Coronary artery (tissue), 2 donors: ENCODE measurements around the gene ELMOD2.
A peak's percentile ranks its signal among the peaks of the same experiment; 100 is the strongest.

ENCODE experiments used
- DNase-seq: peaks from one replicate; pipeline ENCODE4 v3.0.0-alpha.2; 2017; ENCODE audit warnings: low spot score
- H3K27ac ChIP-seq, 2 donors: fragments of 200-600 bp; sonication (generic); one replicate each; pipeline ENCODE4 v1.5.1; 2016 to 2019
- H3K4me3 ChIP-seq: fragments of 200-600 bp; sonication (generic); 2 replicates; pipeline ENCODE4 v1.5.1; 2016; ENCODE audit warnings: mild to moderate bottlenecking, moderate library complexity
- CTCF ChIP-seq: fragments of 200-600 bp; sonication (generic); IDR thresholded peaks from one replicate; pipeline ENCODE4 v1.5.1; 2019; ENCODE audit warnings: antibody characterized with exemption

The ELMOD2 gene

DNA sequence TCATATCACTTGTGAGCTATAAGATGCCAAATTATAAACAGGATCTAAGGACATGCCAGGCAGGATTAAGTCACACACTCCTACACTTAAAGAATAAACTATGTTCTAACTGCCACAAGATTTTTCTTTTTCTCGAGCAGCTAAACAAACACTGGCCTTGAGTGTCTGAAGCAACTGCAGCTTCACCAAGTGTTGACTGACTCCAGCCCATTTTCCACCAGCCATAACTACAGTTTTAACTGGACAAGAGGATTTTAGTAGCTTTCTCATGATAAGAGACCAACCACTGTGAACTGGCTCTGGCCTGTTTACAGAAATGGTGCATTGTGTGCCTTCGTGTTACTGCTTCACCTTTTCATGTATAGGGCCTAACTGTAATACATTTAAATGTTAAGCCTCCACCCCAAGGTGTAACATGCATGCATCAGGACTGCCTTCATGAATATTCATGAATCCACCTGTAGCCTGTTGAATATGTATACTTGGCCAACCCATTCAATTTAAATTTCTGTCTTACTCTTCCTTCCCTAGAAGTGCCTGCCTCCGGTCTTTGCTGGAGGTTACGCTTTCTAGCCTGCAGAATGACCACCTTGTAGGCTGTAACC, 34.0 kb downstream of the ELMOD2 start:
- H3K4me3 ChIP-seq, result no peak overlapping the region
- no peak for TF ChIP-seq CTCF

DNA sequence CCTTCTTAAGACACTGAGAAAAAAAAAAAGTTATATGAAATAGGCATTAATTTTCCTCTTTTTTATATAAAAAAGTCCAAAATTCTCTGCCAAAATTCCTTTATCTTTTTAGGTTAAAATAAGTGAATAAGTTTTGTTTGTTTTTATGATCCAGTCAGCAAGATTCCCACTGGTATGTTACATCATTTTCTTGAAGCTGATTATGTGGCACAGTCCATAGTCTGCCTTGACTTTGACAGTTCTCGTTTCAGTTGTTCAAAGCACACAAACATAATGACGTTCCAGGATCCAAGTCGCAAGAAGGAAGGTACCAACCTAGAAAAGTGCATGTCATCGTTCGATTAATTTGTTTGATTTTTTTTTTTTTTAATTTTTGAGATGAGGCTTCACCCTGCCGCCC, 35.7 kb downstream of the ELMOD2 start:
- H3K27ac ChIP-seq, result no peak overlapping the region
- DNase-seq, result no peak
- no peak overlapping the region for H3K4me3 ChIP-seq
- no peak for TF ChIP-seq CTCF

More for the DNA sequence above, 34.0 kb downstream of the ELMOD2 start:
- DNase-seq, result no peak
- H3K27ac ChIP-seq, result no peak overlapping the region

DNA sequence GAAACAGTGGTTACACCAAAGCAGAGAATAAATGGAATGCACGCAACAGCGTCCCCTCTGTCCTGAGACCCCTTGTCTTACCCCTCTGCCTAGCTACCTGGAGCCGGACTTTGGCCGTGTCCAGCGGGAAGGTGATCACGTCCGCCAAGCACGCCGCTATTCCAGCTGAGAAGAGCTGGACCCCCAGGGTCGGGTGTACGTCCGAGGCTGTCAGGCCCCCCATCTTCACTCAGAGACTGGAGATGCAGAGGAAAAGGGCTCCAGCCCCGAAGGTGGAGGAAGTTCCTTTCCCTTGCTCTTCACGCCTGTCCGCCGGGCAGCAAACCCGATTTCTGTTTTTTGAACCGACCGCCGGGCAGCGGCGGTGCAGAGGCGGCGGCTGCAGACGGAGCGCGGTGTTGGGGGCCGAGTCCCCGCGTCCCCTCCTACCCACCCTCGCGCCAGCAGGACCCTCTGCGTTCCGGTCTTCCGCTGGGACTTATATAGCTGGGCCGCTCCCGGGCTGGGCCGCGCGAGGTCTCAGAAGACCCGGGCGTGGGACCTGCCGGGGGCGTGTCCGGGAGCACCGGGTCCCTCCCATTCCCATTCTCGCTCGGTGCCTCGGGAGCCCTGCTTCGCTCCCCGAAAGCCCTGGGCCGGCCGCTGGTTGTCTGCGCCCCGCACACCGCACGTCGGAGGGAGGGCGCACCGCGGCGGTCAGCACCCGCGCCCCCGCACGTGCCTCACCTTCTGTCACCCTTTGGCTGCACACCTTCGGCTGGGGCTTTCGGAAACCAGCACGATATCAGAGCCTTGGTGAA, 44.7 kb downstream of the ELMOD2 start, which contains the start of gene UCP1:
TSS of gene UCP1 (minus strand) at position 455 of the 800 bp plus-strand sequence. CDS start at position 223, 232 bp downstream.
- DNase-seq, result no peak
- Histone ChIP-seq H3K27ac (no peak within 1 kb of the TSS), H3K4me3 (peak within 1 kb of the TSS; percentile 67)
- TF ChIP-seq CTCF, result no peak

DNA sequence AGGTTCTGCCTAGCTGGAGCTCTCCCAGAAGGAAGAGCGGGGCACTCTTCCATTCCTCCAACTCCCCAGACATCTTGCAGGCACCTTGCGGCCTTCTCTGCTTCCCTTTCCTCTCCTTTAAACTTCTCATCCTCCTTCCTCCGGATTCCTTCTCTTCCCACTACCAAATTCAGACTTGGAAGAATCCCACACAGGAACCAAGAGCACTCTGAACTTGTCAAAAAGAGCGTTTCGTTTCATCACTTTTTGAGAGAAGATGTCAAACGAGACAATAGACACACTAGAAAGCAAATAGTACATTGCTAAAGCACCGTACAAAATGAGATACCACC, 45.3 kb downstream of the ELMOD2 start:
- Histone ChIP-seq H3K27ac (no peak overlapping the region), H3K4me3 (peak overlapping the region; percentile 67)
- DNase-seq, result no peak
- no peak for TF ChIP-seq CTCF

GRCh38 chr4:140571620-140572019, 47.7 kb downstream of the ELMOD2 start:
- H3K27ac ChIP-seq, result no peak overlapping the region

DNA sequence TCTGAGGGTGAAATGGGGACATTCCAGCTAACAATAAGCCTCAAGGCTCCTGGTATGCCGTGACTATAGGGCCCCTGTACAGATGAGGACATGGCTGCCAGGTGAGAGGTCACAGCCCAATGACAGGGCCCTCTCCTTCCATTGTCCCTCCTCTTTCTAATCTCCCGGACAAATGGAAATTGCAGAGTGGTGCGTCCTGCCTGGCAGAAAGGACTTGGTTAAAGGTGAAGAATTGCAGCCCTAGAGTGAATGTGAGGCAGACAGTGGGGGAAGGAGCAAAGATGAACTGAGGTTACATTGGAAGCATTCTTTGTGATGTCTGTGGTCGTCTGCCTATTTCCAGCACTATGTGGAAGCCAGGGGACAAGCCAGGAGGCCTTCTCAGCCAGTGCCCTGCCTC, 51.5 kb downstream of the ELMOD2 start:
- Histone ChIP-seq H3K27ac (no peak overlapping the region), H3K4me3 (no peak overlapping the region)
- no peak for TF ChIP-seq CTCF
- DNase-seq, result no peak

More at GRCh38 chr4:140571620-140572019, 47.7 kb downstream of the ELMOD2 start:
- no peak for TF ChIP-seq CTCF
- H3K4me3 ChIP-seq, result no peak overlapping the region
- DNase-seq, result no peak

GRCh38 chr4:140579278-140579677, 55.3 kb downstream of the ELMOD2 start:
- Histone ChIP-seq H3K4me3 (no peak overlapping the region), H3K27ac (no peak overlapping the region)
- no peak for TF ChIP-seq CTCF
- DNase-seq, result no peak
